M059J (cell line): Measurements from ENCODE around the gene HHIPL2. TPM values are rescaled to one million over a fixed set of nuclear protein-coding genes. Genes with fewer than 3 reads are reported as not detected.
"Not testable (repeated sequence)": the region's sequence is repeated elsewhere in the genome, so short reads cannot be mapped to it uniquely, and the experiment has no call there.

ENCODE experiments used
- DNase-seq: peaks from one replicate; pipeline ENCODE4 v3.0.0-alpha.2; 2012; ENCODE audit warnings: low read depth
- total RNA-seq: library from RNA; depleted of rRNA; stranded (reverse); fragments of >200 nt; shearing (Covaris generic); gene quantifications from 2 replicates; pipeline ENCODE4 v1.2.3, GENCODE V29; 2014; rRNA removed

The HHIPL2 gene
- total RNA-seq, 1 experiment from 2014 or later, result 3.3 TPM

DNA sequence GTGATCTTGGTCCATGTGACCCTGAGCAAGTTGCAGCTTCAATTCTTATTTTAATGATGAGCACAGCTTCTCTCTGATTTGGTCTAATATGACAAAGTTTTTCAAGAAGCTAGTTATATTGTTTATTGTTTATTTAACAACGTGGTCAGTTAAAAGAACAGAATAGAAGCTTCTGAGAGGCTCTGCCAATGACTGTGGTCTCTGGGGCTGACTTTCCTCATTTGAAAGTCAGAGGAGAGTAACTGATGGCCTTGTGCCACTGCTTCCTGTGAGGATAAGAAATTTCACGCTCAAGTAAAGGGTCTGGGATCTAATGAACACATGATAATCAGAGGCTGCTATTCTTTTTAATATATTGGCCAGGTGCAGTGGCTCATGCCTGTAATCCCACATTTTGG is 7.3 kb downstream of the HHIPL2 start:
- DNase-seq, result no peak

DNA sequence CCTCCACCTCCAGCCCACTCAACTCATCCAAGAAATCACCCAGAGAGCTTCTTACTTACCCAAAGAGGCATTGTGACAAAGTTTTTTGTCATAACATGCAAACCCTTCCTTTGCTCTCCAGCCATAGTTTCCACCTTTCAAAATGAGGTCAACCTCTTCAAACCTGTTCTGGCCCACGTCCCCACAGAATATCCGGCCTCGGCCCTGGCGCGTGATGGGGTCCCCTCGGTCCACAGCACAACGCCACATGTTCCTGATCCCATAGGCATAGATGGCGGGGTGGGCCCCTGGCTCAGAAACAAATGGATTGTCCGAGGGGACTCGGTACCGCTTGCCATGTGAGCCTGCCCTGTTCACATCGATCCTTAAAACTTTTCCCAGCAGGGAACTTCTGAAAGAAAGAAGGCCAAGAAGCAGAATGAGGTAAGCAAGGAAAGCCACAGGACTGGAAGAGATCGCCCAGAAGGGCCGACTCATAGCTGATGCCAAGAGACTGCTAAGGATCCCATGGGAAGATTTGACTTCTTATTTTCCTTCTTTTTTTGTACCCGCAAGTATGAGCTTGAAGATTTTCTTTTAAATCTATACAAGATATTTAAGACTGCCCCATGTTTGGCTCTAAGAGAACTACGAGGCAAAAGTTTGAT is 7.8 kb downstream of the HHIPL2 start:
- peak; percentile 18 for DNase-seq

DNA sequence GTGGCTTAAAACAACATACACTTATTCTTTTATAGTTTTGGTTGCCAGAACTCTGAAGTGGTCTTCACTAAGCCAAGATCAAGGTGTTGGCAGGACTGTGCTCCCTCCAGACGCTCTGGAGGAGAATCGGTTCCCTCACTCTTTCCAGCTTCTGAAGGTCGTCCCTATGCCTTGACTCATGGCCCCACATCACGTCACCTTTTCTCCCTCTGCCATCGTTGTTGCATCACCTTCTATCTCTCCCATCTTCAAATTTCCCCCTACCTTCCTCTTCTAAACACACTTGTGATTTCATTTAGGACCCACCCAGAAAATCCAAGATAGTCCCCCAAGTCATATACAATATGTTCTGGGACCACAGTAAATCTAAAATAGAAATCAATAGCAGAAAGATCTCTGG is 12.4 kb downstream of the HHIPL2 start:
- DNase-seq, result no peak

DNA sequence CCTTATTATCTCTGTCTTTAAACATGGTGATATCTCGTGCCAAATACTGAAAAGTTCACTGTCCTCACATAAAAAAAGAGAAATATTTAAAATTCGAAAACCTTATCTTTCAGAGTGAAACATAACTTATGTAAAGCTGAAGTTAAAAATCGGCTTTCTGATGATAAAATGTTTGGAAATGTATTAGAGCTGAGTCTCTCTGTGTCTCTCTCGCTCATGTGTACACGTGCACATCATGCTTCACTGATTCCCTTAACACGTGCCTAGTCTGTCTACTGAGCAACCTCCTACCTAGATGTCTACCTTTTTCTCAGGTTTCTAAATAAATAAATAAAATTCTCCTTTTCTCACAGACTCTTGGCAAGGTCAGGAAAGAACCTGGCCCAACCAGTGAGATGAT is 17.1 kb downstream of the HHIPL2 start:
- DNase-seq, result no peak

DNA sequence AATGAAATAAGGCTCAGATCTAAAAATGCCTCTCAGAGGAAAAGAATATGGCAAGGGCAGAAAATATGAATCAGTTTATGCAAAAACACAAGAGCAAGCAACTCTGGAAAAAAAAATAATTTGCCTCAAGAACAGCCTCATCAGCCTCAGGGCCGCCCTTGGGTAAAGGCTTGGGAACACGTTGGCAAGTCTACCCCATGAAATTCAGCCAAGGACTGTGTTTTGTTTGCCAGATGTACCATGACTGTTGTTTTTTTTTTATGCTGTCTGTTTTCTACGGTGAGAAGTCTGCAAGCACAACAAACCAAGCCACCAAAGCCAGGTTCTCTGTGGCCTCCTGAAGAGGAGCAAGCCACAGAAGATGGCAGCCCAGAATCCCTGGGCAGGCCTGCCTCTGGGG is 18.0 kb downstream of the HHIPL2 start:
- no peak for DNase-seq

DNA sequence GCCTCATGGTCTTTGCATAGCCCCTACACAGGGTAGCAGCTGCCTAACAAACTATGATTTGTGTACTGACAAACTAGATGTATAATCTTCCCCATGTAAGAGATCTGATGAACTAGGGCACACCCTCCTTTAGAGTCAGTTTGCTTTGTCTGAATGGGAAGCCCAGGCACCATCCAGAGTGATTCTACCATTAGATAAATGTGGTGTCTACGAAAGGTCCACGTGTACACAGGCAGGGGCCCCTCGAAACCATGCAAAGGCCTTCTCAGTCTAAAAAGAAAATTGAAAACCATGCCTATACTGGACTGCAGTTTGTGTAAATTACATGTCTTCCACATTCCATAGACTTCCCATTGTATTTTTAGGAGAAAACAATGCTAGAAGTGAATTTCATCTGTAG is 18.7 kb downstream of the HHIPL2 start:
- DNase-seq, result no peak

DNA sequence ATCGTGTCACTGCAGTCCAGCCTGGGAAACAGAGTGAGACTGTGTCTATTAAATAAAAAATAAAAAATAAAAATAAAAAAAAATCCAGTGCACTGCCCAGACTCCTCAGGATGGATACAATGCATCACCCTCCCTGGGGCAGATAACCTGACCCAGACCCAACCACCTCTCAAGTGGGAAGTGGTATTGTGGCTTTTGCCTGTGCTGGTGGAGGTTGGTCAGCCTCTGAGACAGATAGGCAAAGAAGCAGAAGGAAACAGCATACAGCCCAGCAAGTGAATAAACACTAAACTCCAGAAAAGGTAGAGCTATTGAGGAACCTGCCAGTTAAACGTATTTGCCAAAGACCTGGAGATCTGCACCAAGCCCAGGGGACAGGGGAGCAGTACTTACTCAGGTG is 22.0 kb downstream of the HHIPL2 start:
- peak; percentile 41 for DNase-seq

DNA sequence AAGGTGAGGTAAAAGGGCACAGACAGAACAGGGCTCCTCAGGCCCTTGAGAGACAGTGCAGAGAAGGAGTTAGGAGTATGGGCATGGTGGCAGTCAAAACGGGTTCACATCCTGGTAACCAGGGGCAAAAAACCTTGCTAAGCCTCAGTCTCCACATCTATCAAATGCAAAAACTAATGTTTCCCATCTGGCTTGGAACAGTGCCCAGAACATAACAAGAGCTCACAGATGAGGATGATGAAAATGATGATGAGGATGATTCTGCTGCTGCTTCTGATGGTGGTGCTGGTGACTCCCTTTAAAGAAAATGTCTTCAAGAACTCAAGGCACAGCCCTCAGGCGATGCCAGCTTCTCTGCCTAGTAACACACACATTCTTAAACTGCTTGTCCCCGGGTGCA is 24.1 kb downstream of the HHIPL2 start:
- no peak for DNase-seq

DNA sequence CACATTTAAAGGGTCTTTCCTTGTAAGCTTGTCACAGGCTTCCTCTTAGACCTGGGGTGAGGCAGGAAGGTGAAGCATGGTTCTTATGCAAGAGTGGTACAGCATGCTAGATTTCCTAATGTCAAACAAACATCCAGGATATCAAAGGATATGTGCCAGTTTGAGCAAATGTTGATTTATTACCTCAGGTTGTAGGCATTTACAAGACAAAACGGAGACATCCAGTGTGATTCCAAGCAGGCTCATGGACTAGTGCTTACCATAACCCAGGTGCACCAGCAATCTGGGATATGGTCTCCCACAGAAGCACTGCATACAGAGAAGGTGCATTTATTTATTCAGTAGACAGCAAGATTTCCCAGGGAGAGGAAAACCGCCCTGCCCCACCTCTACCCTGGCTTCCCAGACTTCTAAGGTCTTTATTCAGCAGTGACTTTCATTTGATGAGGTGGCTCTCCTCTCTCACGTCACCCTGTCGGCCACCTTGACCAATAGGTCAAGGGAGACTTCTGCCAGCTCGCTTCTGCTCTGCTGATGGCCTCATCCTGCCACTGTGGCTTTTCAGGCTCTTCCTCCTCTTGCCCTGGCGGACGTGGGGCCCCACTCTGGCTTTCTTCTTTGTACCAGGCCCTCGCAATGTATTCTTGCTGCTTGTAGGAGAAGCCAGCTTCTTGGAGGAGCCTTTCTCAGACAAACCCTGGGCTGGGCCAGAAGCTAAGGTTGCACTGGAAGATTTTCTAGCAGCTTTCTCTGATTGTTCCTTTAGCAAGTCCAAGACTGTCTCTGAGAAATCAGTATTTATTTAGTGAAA is 25.6 kb downstream of the HHIPL2 start:
- no peak for DNase-seq

DNA sequence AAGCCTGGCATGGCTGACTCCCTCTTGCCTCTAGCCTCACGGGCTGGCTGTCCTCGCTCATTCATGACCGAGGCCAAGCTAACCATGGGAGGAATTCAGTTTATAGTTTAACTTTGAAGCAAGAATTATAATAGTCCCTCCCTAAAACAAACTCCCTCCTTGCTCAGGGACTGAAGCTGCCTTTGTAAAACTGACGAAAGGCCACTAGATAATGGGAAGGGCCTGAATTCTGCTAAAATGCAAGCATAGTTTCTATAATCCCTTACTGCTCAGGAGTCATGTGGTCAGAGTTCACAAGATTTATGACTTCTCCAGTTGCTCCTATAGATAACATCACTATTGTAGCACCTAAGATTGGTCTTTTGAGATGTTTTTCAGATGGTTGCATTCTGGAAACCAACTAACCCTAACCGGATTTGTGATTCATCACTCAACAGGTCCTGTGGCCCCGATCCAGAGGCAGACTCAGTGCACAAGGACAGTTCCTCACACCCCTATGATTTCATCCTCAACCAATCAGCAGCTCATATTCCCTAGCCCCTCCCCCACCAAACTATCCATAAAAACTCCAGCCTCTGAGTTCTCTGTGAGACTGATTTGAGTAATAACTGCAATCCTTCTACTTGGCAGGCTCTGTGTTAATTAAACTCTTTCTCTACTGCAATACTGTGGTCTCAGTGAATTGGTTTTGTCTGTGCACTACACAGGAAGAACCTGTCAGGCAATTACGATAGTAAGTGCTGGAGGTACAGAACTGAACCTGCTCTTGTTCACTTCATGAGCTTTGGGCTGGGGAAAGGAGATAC is 26.4 kb downstream of the HHIPL2 start:
- DNase-seq, result peak; percentile 50

DNA sequence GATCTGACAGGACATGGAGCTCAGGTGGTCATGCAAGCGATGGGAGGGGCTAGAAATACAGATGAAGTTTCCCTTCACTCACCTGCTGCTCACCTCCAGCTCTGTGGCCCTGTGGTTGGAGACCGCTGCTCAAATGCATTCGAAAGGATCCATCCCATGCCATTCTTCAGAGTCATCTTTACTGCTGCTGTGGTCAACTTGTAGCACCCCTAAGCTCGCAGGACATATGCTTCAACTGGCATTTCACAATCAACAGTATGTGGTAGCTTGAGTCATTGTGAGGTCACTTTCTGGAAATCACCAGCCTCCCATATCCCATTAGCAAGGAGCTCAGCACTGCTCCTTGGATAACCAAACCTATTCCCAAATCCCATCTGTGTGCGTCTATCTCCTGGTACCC is 58.4 kb downstream of the HHIPL2 start:
- DNase-seq, result peak; percentile 86

DNA sequence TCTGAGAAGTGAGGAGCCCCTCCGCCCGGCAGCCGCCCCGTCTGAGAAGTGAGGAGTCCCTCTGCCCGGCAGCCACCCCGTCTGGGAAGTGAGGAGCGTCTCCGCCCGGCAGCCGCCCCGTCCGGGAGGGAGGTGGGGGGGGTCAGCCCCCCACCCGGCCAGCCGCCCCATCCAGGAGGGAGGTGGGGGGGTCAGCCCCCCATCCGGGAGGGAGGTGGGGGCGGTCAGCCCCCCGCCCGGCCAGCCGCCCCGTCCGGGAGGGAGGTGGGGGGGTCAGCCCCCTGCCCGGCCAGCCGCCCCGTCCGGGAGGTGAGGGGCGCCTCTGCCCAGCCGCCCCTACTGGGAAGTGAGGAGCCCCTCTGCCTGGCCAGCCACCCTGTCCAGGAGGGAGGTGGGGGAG is 60.1 kb downstream of the HHIPL2 start:
- not testable (repeated sequence) for DNase-seq

DNA sequence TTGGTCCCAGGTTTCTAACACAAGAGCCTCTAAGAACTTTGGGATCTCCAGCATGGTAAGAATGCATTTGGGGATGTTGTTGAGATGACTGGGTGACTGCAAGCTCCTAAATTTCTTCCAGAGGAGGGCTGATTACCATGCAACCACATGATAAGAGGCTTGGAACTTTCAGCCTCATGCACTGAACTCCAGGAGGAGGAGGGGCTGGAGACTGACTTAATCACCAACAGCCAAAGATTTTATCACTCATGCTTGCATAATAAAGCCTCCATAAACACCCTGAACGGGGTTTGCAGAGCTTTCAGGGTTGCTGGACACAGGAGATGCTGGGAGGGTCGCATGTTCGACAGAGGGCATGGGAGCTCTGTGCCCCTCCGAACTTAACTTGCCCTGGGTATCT is 63.9 kb downstream of the HHIPL2 start:
- peak; percentile 65 for DNase-seq

DNA sequence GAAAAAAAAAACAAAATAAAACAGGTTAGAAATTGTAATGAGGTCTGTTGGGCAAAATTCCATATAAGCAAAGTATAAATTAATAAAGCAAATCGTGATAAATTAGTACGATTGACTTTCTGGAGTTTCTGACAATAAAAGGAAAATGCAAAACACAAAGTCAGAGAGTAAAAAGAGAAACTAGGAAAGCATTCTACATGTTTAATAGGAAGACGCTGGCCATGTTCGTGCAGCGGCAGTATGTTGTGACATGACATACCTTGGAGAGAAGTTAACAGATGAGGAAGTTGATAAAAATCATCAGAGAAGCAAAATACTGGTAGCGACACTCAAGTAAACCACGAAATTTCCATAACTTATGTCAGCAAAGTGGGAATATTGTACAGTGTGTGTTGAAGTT is 68.3 kb downstream of the HHIPL2 start:
- DNase-seq, result not testable (repeated sequence)

DNA sequence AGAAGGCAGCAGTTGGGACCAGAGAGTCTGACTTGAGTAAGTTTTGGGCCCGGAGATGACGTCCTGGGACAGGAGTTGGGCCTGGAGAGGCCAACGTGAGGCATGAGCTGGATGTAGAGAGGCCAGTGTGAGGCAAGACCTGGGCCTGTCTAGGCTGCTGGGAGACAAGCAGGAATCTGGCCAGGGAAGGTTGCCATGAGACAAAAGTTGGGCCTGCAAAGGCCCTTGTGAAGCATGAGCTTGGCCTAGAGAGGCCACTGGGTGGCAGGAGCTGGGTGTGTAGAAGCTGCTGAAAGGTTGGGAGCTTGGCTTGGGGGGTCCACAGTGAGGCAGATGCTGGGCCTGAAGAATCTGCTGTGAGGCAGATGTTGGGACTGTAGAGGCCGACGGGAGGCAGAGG is 71.5 kb downstream of the HHIPL2 start:
- DNase-seq, result peak; percentile 25

DNA sequence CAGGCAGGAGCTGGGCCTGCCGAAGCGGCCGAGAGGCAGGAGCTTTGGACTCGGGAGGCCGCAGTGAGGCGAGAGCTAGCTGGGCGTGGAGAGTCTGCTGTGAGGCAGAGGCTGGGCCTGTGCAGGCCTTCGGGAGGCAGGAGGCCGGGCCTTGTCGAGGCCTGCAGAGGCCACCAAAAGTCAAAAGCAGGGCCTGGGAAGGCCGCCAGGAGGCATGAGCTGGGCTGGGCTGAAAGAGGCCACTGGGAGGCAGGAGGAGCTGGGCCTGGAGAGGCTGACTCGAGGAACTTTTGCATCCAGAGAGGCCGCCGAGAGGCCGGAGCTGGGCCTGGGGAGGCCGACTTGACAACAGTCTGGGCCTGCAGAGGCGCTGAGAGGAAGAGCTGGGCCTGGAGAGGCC is 74.2 kb downstream of the HHIPL2 start:
- DNase-seq, result not testable (repeated sequence)

DNA sequence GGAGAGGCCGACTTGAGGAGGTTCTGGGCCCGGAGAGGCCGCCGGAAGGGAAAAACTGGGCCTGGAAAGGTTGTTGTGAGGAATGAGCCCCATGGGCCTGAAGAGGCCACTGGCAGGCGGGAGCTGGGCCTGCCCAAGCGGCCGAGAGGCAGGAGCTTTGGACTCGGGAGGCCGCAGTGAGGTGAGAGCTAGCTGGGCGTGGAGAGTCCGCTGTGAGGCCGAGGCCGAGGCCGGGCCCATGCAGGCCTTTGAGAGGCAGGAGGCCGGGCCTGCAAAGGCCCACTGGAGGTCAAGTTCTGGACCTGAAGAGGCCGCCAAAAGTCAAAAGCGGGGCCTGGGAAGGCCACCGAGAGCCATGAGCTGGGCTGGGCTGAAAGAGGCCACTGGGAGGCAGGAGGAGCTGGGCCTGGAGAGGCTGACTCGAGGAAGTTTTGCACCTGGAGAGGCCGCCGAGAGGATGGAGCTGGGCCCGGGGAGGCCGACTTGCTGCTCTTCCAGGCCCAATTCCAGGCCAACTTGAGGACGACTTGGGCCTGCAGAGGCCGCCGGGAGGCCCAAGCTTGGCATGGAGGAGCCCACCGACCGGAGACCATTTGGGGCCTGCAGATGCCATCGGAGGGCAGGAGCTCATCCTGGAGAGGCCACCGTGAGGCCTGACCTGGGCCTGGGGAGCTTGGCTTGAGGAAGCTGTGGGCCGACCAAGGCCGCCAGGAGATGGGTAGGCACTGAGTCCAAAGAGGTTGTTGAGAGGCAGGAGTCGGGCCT is 74.9 kb downstream of the HHIPL2 start:
- DNase-seq, result not testable (repeated sequence)

Other genes starting within 250 kb of the HHIPL2 start
- gene TAF1A, start 41.8 kb upstream of the HHIPL2 start, total RNA-seq, result 9.3 and 16.7 TPM in 2 replicates
- 51.0 and 53.7 TPM in 2 replicates for gene MIA3, start 70.0 kb upstream of the HHIPL2 start, total RNA-seq
- 30.1 and 60.1 TPM in 2 replicates for gene AIDA, start 164.4 kb upstream of the HHIPL2 start, total RNA-seq
- gene BROX, start 164.5 kb upstream of the HHIPL2 start, total RNA-seq, result 61.7 and 82.1 TPM in 2 replicates
- gene FAM177B, start 189.1 kb upstream of the HHIPL2 start, total RNA-seq, result not detected in 2 replicates